ENCODE data around the gene PRCD.

Gene PRCD

GRCh38 chr17:76573096-76573495, 33.3 kb downstream of the PRCD start:
- Histone ChIP-seq H3K9me3 (ENCODE audit: control insufficient read depth in 2 of 2, low read length in 2 of 2) (no peaks in the 10 kb centered on the region), H3K9ac (ENCODE audit: low read depth in 1 of 2, low read length in 2 of 2) (no peak overlapping the region), H3K4me1 (ENCODE audit: control insufficient read depth in 2 of 2, insufficient read depth in 2 of 2, low read length in 2 of 2) (peaks cover 0 to 4% of the 10 kb centered on the region in 2 donors), H3K36me3 (ENCODE audit: control insufficient read depth in 2 of 2, insufficient read depth in 2 of 2, low read length in 2 of 2) (no peaks in the 10 kb centered on the region), H3K27ac (ENCODE audit: low read depth in 2 of 2, low read length in 2 of 2) (no peak overlapping the region), H3K27me3 (ENCODE audit: control insufficient read depth in 2 of 2, insufficient read depth in 2 of 2, low read length in 2 of 2) (no peaks in the 10 kb centered on the region), H3K4me3 (ENCODE audit: low read length in 2 of 2) (no peak overlapping the region)

GRCh38 chr17:76574166-76574565, 34.3 kb downstream of the PRCD start:
- Histone ChIP-seq H3K27ac (ENCODE audit: low read depth in 2 of 2, low read length in 2 of 2) (no peak overlapping the region), H3K9ac (ENCODE audit: low read depth in 1 of 2, low read length in 2 of 2) (no peak overlapping the region), H3K9me3 (ENCODE audit: control insufficient read depth in 2 of 2, low read length in 2 of 2) (no peaks in the 10 kb centered on the region), H3K4me3 (ENCODE audit: low read length in 2 of 2) (no peak overlapping the region), H3K36me3 (ENCODE audit: control insufficient read depth in 2 of 2, insufficient read depth in 2 of 2, low read length in 2 of 2) (no peaks in the 10 kb centered on the region), H3K27me3 (ENCODE audit: control insufficient read depth in 2 of 2, insufficient read depth in 2 of 2, low read length in 2 of 2) (no peaks in the 10 kb centered on the region), H3K4me1 (ENCODE audit: control insufficient read depth in 2 of 2, insufficient read depth in 2 of 2, low read length in 2 of 2) (peaks cover 0 to 7% of the 10 kb centered on the region in 2 donors)

- Histone ChIP-seq H3K27ac (ENCODE audit: low read depth in 2 of 2, low read length in 2 of 2) (peak overlapping the region in 1 of 2 donors; percentile 16), H3K9me3 (ENCODE audit: control insufficient read depth in 2 of 2, low read length in 2 of 2) (no peaks in the 10 kb centered on the region), H3K27me3 (ENCODE audit: control insufficient read depth in 2 of 2, insufficient read depth in 2 of 2, low read length in 2 of 2) (no peaks in the 10 kb centered on the region), H3K4me3 (ENCODE audit: low read length in 2 of 2) (no peak overlapping the region), H3K36me3 (ENCODE audit: control insufficient read depth in 2 of 2, insufficient read depth in 2 of 2, low read length in 2 of 2) (no peaks in the 10 kb centered on the region), H3K9ac (ENCODE audit: low read depth in 1 of 2, low read length in 2 of 2) (no peak overlapping the region), H3K4me1 (ENCODE audit: control insufficient read depth in 2 of 2, insufficient read depth in 2 of 2, low read length in 2 of 2) (peaks cover 0 to 7% of the 10 kb centered on the region in 2 donors)
Measured at GRCh38 chr17:76575570-76575969, 35.7 kb downstream of the PRCD start.

- no peaks in the 10 kb centered on the region for H3K27me3 ChIP-seq (ENCODE audit: control insufficient read depth in 2 of 2, insufficient read depth in 2 of 2, low read length in 2 of 2)
Measured at GRCh38 chr17:76576189-76576588, 36.3 kb downstream of the PRCD start.

GRCh38 chr17:76577876-76578275, 38.0 kb downstream of the PRCD start:
- H3K27ac ChIP-seq (ENCODE audit: low read depth in 2 of 2, low read length in 2 of 2), result peak overlapping the region; percentile 11 to 45
- H3K9me3 ChIP-seq (ENCODE audit: control insufficient read depth in 2 of 2, low read length in 2 of 2), result no peaks in the 10 kb centered on the region

More at GRCh38 chr17:76576189-76576588, 36.3 kb downstream of the PRCD start:
- no peaks in the 10 kb centered on the region for H3K36me3 ChIP-seq (ENCODE audit: control insufficient read depth in 2 of 2, insufficient read depth in 2 of 2, low read length in 2 of 2)
- no peak overlapping the region for H3K4me3 ChIP-seq (ENCODE audit: low read length in 2 of 2)
- no peak overlapping the region for H3K9ac ChIP-seq (ENCODE audit: low read depth in 1 of 2, low read length in 2 of 2)
- no peak overlapping the region for H3K27ac ChIP-seq (ENCODE audit: low read depth in 2 of 2, low read length in 2 of 2)
- no peaks in the 10 kb centered on the region for H3K9me3 ChIP-seq (ENCODE audit: control insufficient read depth in 2 of 2, low read length in 2 of 2)
- peaks cover 0 to 7% of the 10 kb centered on the region in 2 donors for H3K4me1 ChIP-seq (ENCODE audit: control insufficient read depth in 2 of 2, insufficient read depth in 2 of 2, low read length in 2 of 2)

GRCh38 chr17:76578376-76578775, 38.5 kb downstream of the PRCD start:
- Histone ChIP-seq H3K9me3 (ENCODE audit: control insufficient read depth in 2 of 2, low read length in 2 of 2) (no peaks in the 10 kb centered on the region), H3K27ac (ENCODE audit: low read depth in 2 of 2, low read length in 2 of 2) (peak overlapping the region in 1 of 2 donors; percentile 45), H3K36me3 (ENCODE audit: control insufficient read depth in 2 of 2, insufficient read depth in 2 of 2, low read length in 2 of 2) (no peaks in the 10 kb centered on the region), H3K27me3 (ENCODE audit: control insufficient read depth in 2 of 2, insufficient read depth in 2 of 2, low read length in 2 of 2) (no peaks in the 10 kb centered on the region), H3K4me3 (ENCODE audit: low read length in 2 of 2) (no peak overlapping the region), H3K9ac (ENCODE audit: low read depth in 1 of 2, low read length in 2 of 2) (peak overlapping the region in 1 of 2 donors; percentile 22), H3K4me1 (ENCODE audit: control insufficient read depth in 2 of 2, insufficient read depth in 2 of 2, low read length in 2 of 2) (peaks cover 0 to 7% of the 10 kb centered on the region in 2 donors)

More at GRCh38 chr17:76577876-76578275, 38.0 kb downstream of the PRCD start:
- Histone ChIP-seq H3K4me3 (ENCODE audit: low read length in 2 of 2) (no peak overlapping the region), H3K36me3 (ENCODE audit: control insufficient read depth in 2 of 2, insufficient read depth in 2 of 2, low read length in 2 of 2) (no peaks in the 10 kb centered on the region), H3K4me1 (ENCODE audit: control insufficient read depth in 2 of 2, insufficient read depth in 2 of 2, low read length in 2 of 2) (peaks cover 0 to 7% of the 10 kb centered on the region in 2 donors), H3K9ac (ENCODE audit: low read depth in 1 of 2, low read length in 2 of 2) (no peak overlapping the region), H3K27me3 (ENCODE audit: control insufficient read depth in 2 of 2, insufficient read depth in 2 of 2, low read length in 2 of 2) (no peaks in the 10 kb centered on the region)

- H3K27ac ChIP-seq (ENCODE audit: low read depth in 2 of 2, low read length in 2 of 2), result no peak overlapping the region
- no peak overlapping the region for H3K4me3 ChIP-seq (ENCODE audit: low read length in 2 of 2)
Measured at GRCh38 chr17:76579281-76579680, 39.4 kb downstream of the PRCD start.

GRCh38 chr17:76581515-76581914, 41.7 kb downstream of the PRCD start:
- H3K27me3 ChIP-seq (ENCODE audit: control insufficient read depth in 2 of 2, insufficient read depth in 2 of 2, low read length in 2 of 2), result peaks cover 4 to 10% of the 10 kb centered on the region in 2 donors
- H3K4me3 ChIP-seq (ENCODE audit: low read length in 2 of 2), result no peak overlapping the region
- H3K4me1 ChIP-seq (ENCODE audit: control insufficient read depth in 2 of 2, insufficient read depth in 2 of 2, low read length in 2 of 2), result peaks cover 11% of the 10 kb centered on the region in 2 donors
- no peak overlapping the region for H3K27ac ChIP-seq (ENCODE audit: low read depth in 2 of 2, low read length in 2 of 2)
- no peak overlapping the region for H3K9ac ChIP-seq (ENCODE audit: low read depth in 1 of 2, low read length in 2 of 2)
- H3K36me3 ChIP-seq (ENCODE audit: control insufficient read depth in 2 of 2, insufficient read depth in 2 of 2, low read length in 2 of 2), result no peaks in the 10 kb centered on the region
- H3K9me3 ChIP-seq (ENCODE audit: control insufficient read depth in 2 of 2, low read length in 2 of 2), result no peaks in the 10 kb centered on the region

More at GRCh38 chr17:76579281-76579680, 39.4 kb downstream of the PRCD start:
- no peaks in the 10 kb centered on the region for H3K36me3 ChIP-seq (ENCODE audit: control insufficient read depth in 2 of 2, insufficient read depth in 2 of 2, low read length in 2 of 2)
- peaks cover 0 to 2% of the 10 kb centered on the region in 2 donors for H3K27me3 ChIP-seq (ENCODE audit: control insufficient read depth in 2 of 2, insufficient read depth in 2 of 2, low read length in 2 of 2)
- peaks cover 0 to 7% of the 10 kb centered on the region in 2 donors for H3K4me1 ChIP-seq (ENCODE audit: control insufficient read depth in 2 of 2, insufficient read depth in 2 of 2, low read length in 2 of 2)
- no peak overlapping the region for H3K9ac ChIP-seq (ENCODE audit: low read depth in 1 of 2, low read length in 2 of 2)
- no peaks in the 10 kb centered on the region for H3K9me3 ChIP-seq (ENCODE audit: control insufficient read depth in 2 of 2, low read length in 2 of 2)

GRCh38 chr17:76582660-76583059, 42.8 kb downstream of the PRCD start:
- H3K4me3 ChIP-seq (ENCODE audit: low read length in 2 of 2), result no peak overlapping the region
- no peaks in the 10 kb centered on the region for H3K9me3 ChIP-seq (ENCODE audit: control insufficient read depth in 2 of 2, low read length in 2 of 2)
- H3K36me3 ChIP-seq (ENCODE audit: control insufficient read depth in 2 of 2, insufficient read depth in 2 of 2, low read length in 2 of 2), result no peaks in the 10 kb centered on the region
- H3K27ac ChIP-seq (ENCODE audit: low read depth in 2 of 2, low read length in 2 of 2), result no peak overlapping the region
- H3K4me1 ChIP-seq (ENCODE audit: control insufficient read depth in 2 of 2, insufficient read depth in 2 of 2, low read length in 2 of 2), result peaks cover 11% of the 10 kb centered on the region in 2 donors
- H3K9ac ChIP-seq (ENCODE audit: low read depth in 1 of 2, low read length in 2 of 2), result no peak overlapping the region
- H3K27me3 ChIP-seq (ENCODE audit: control insufficient read depth in 2 of 2, insufficient read depth in 2 of 2, low read length in 2 of 2), result peaks cover 13 to 19% of the 10 kb centered on the region in 2 donors

- Histone ChIP-seq H3K9me3 (ENCODE audit: control insufficient read depth in 2 of 2, low read length in 2 of 2) (no peaks in the 10 kb centered on the region), H3K27me3 (ENCODE audit: control insufficient read depth in 2 of 2, insufficient read depth in 2 of 2, low read length in 2 of 2) (peaks cover 18 to 29% of the 10 kb centered on the region in 2 donors), H3K27ac (ENCODE audit: low read depth in 2 of 2, low read length in 2 of 2) (no peak overlapping the region), H3K36me3 (ENCODE audit: control insufficient read depth in 2 of 2, insufficient read depth in 2 of 2, low read length in 2 of 2) (no peaks in the 10 kb centered on the region), H3K9ac (ENCODE audit: low read depth in 1 of 2, low read length in 2 of 2) (peak overlapping the region; percentile 24 to 59), H3K4me3 (ENCODE audit: low read length in 2 of 2) (peak overlapping the region; percentile 70 to 71), H3K4me1 (ENCODE audit: control insufficient read depth in 2 of 2, insufficient read depth in 2 of 2, low read length in 2 of 2) (peaks cover 3 to 11% of the 10 kb centered on the region in 2 donors)
Measured at GRCh38 chr17:76584427-76585032, 44.7 kb downstream of the PRCD start.
